Measurements from ENCODE around the gene ELAVL2. TPM values are rescaled to one million over a fixed set of nuclear protein-coding genes. Genes with fewer than 3 reads are reported as not detected.

ELAVL2 gene
- total RNA-seq, 1 experiment from 2014 or later = 16.3 TPM

DNA sequence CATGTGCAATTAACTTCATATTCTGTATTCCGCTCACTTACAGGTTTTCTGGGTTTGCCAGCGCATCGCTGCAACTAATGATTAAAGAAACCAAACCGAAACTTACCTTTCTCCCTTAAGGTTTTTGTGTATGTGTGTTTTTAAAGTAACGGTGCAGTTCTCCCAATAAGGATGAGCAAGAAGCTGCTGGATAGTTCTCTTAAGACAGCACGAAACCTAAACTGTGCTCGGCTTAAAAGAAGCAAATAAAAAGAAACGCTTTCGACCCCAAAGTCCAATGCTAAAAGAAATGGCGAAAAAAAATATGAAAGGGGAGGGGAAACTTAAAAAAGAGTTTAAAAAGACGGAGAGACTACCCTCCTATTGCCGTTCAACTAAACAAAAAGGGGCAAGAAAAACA is 340 bp downstream of the ELAVL2 start:
- Histone ChIP-seq H4K20me1 (ENCODE audit: low read length) (no peaks in the 10 kb centered on the region), H3K9ac (ENCODE audit: low read length) (peak overlapping the region; percentile 46; the same call in 1 of the 2 replicates), H3K4me2 (ENCODE audit: low read length) (peak overlapping the region; percentile 85), H3K27me3 (ENCODE audit: low read length) (peaks cover 11% of the 10 kb centered on the region), H3K27ac (ENCODE audit: low read length) (no peak overlapping the region), H3K79me2 (ENCODE audit: low read length) (peaks cover 7% of the 10 kb centered on the region), H3K9me2 (replicated peaks; ENCODE audit: low read length) (no peaks in the 10 kb centered on the region), H3K9me3 (ENCODE audit: low read length) (no peaks in the 10 kb centered on the region), H3F3A (ENCODE audit: low read length, unreplicated experiment) (no peaks in the 10 kb centered on the region), H3K4me1 (ENCODE audit: insufficient read depth, low read length) (peaks cover 14% of the 10 kb centered on the region), H3K4me3 (ENCODE audit: low read length) (peak overlapping the region; percentile 79), H2AFZ (ENCODE audit: low read length) (peak overlapping the region; percentile 89), H3K36me3 (ENCODE audit: low read depth, low read length) (no peaks in the 10 kb centered on the region)
- intact Hi-C loops (cut with micrococcal nuclease) = loop anchor here (2.0 to 10.0 kb wide), 4 partner anchors 109 to 701 kb away; no protein-coding TSS in a partner anchor
- no peak for DNase-seq
- TSS peak; percentile 84 for BruUV-seq (replicated peaks)
- CTCF ChIA-PET = interaction anchor here (1.8 kb wide), 1 partner anchor 17 kb away, joined by 5 read pairs; no protein-coding TSS in a partner anchor
- POLR2A ChIA-PET (ENCODE audit: unreplicated experiment) = interaction anchor here (0.6 kb wide), 1 partner anchor 96 kb away, joined by 3 read pairs; no protein-coding TSS in a partner anchor
- TF ChIP-seq EZH2 (IDR thresholded peaks at IDR 0.05; ENCODE audit: low read length, unreplicated experiment) = no peak
- TF ChIP-seq CTCF (conservative IDR thresholded peaks at IDR 0.05; ENCODE audit: low read depth, low read length) = no peak
- no peak for TF ChIP-seq EZH2phosphoT487 (IDR thresholded peaks at IDR 0.05; ENCODE audit: borderline replicate concordance, low read length)
- no peak for ATAC-seq

DNA sequence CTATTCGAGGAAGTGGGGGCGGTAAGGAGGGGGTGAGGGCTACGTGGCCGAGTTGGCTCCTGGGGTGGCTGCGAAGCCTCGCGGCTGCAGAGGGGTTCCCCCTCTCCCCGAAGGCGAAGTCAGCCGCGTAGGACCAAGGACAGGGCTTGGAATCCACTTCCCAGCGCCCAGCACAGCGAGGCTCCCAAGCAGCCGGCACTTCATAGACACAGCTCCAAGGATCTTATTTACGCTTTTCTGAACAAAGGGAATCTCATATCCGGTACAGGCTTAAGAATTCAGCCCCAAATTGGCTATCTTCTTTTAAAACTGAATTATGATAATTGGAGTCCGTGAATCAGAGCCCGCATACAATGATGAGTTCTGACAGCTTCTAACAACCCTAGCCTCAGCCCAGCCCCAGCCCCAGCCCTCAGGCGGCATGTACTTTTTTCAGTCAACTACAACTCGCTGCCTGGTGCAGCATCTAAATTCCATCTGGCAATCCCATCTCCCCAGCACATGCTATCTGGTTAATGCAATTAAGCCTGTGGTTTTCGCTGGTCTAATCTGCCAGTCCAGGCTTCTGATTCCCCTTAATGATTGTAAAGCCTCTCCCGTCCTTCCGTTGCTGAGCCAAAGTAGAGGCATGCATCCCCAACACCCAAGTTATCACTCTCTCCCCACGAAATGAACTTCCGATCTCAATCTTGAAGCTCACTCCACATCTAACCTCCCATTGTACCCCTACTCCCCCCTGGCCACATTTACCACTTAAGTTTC is 1.0 kb downstream of the ELAVL2 start:
- intact Hi-C loops (cut with micrococcal nuclease) = loop anchor here (5.0 to 10.0 kb wide), 4 partner anchors 93 to 700 kb away; no protein-coding TSS in a partner anchor
- H3K9ac ChIP-seq (ENCODE audit: low read length) = peak overlapping the region; percentile 46; the same call in 1 of the 2 replicates
- H3K4me1 ChIP-seq (ENCODE audit: insufficient read depth, low read length) = peaks cover 16% of the 10 kb centered on the region
- peak; percentile 40 for DNase-seq
- no peaks in the 10 kb centered on the region for H4K20me1 ChIP-seq (ENCODE audit: low read length)
- H3F3A ChIP-seq (ENCODE audit: low read length, unreplicated experiment) = no peaks in the 10 kb centered on the region
- H3K9me3 ChIP-seq (ENCODE audit: low read length) = no peaks in the 10 kb centered on the region
- no peak for ATAC-seq
- no TSS peak for BruUV-seq (replicated peaks)
- H3K4me3 ChIP-seq (ENCODE audit: low read length) = peak overlapping the region; percentile 79
- peaks cover 4% of the 10 kb centered on the region for H3K27me3 ChIP-seq (ENCODE audit: low read length)
- CTCF ChIA-PET = interaction anchor here (1.8 kb wide), 1 partner anchor 18 kb away, joined by 5 read pairs; no protein-coding TSS in a partner anchor
- POLR2A ChIA-PET (ENCODE audit: unreplicated experiment) = interaction anchor here (0.6 kb wide), 1 partner anchor 9 kb away, joined by 5 read pairs; no protein-coding TSS in a partner anchor
- H3K27ac ChIP-seq (ENCODE audit: low read length) = no peak overlapping the region
- H3K9me2 ChIP-seq (replicated peaks; ENCODE audit: low read length) = no peaks in the 10 kb centered on the region
- H3K79me2 ChIP-seq (ENCODE audit: low read length) = peaks cover 14% of the 10 kb centered on the region
- no peaks in the 10 kb centered on the region for H3K36me3 ChIP-seq (ENCODE audit: low read depth, low read length)
- peak overlapping the region; percentile 89 for H2AFZ ChIP-seq (ENCODE audit: low read length)
- peak overlapping the region; percentile 85 for H3K4me2 ChIP-seq (ENCODE audit: low read length)
- no peak for TF ChIP-seq CTCF (conservative IDR thresholded peaks at IDR 0.05; ENCODE audit: low read depth, low read length)
- no peak for TF ChIP-seq EZH2phosphoT487 (IDR thresholded peaks at IDR 0.05; ENCODE audit: borderline replicate concordance, low read length)
- TF ChIP-seq EZH2 (IDR thresholded peaks at IDR 0.05; ENCODE audit: low read length, unreplicated experiment) = no peak

Measured in PC-3 (cell line).